ENCODE data around the gene TANGO6.
A peak's percentile ranks its signal among the peaks of the same experiment; 100 is the strongest.

The TANGO6 gene

GRCh38 chr16:68843482-68844210, at the start of gene TANGO6:
TANGO6 (plus strand) TSS chr16:68843531; CDS start chr16:68843618, 87 bp downstream.
- Histone ChIP-seq H3K9me3 (ENCODE audit: insufficient read depth, low read length) (no peaks in the 10 kb centered on the region), H3K36me3 (ENCODE audit: insufficient read depth, insufficient read length, low read length) (peaks cover 9% of the 10 kb centered on the region), H3K27me3 (ENCODE audit: insufficient read depth, insufficient read length) (no peaks in the 10 kb centered on the region), H3K4me3 (ENCODE audit: insufficient read length, low read depth) (peak within 1 kb of the TSS; percentile 91), H3K4me1 (ENCODE audit: insufficient read depth, insufficient read length) (no peaks in the 10 kb centered on the region), H3K9ac (ENCODE audit: insufficient read length, low read depth) (peak within 1 kb of the TSS; percentile 96)
- TF ChIP-seq YY1 (IDR thresholded peaks at IDR 0.05; ENCODE audit: insufficient read depth, insufficient read length) (peak; percentile 96), SUZ12 (IDR thresholded peaks at IDR 0.05; ENCODE audit: extremely low read depth, insufficient read depth, insufficient read length) (no peak)
- peak; percentile 87 for DNase-seq (ENCODE audit: low read depth, low spot score)

DNA sequence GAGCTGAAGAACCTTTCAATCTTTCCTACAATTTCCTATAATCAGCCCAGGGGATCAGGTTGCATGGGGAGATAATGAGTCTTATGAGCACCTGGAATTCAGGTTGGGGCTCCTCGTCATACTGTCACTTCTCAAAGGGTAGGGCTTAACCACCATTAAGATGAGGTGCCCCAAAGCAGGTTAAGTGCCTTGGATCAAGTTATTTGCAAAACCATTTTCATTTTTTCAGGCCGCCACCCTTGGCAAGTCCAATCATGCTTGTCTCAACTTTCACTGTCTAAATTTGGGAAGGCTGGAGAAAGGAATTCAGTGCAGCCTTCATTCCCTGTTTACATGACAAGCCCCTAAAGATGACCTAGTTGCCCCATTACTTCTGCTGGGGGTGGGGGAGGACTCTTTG, 44.9 kb upstream of the TANGO6 start:
- no peaks in the 10 kb centered on the region for H3K9me3 ChIP-seq (ENCODE audit: insufficient read depth, low read length)
- no peak for DNase-seq (ENCODE audit: low read depth, low spot score)

GRCh38 chr16:68800257-68800875, 43.0 kb upstream of the TANGO6 start:
- H3K9ac ChIP-seq (ENCODE audit: insufficient read length, low read depth), result no peak overlapping the region
- TF ChIP-seq SUZ12 (IDR thresholded peaks at IDR 0.05; ENCODE audit: extremely low read depth, insufficient read depth, insufficient read length) (no peak), ZNF274 (IDR thresholded peaks at IDR 0.05; ENCODE audit: low read depth, low read length) (no peak), YY1 (IDR thresholded peaks at IDR 0.05; ENCODE audit: insufficient read depth, insufficient read length) (no peak)
- no peaks in the 10 kb centered on the region for H3K4me1 ChIP-seq (ENCODE audit: insufficient read depth, insufficient read length)
- H3K27me3 ChIP-seq (ENCODE audit: insufficient read depth, insufficient read length), result no peaks in the 10 kb centered on the region
- no peak overlapping the region for H3K4me3 ChIP-seq (ENCODE audit: insufficient read length, low read depth)
- DNase-seq (ENCODE audit: low read depth, low spot score), result peak; percentile 84
- peaks cover 16% of the 10 kb centered on the region for H3K36me3 ChIP-seq (ENCODE audit: insufficient read depth, insufficient read length, low read length)
- H3K9me3 ChIP-seq (ENCODE audit: insufficient read depth, low read length), result no peaks in the 10 kb centered on the region

More for the DNA sequence above, 44.9 kb upstream of the TANGO6 start:
- H3K36me3 ChIP-seq (ENCODE audit: insufficient read depth, insufficient read length, low read length), result peaks cover 12% of the 10 kb centered on the region
- no peak overlapping the region for H3K9ac ChIP-seq (ENCODE audit: insufficient read length, low read depth)
- no peak for TF ChIP-seq YY1 (IDR thresholded peaks at IDR 0.05; ENCODE audit: insufficient read depth, insufficient read length)
- no peak for TF ChIP-seq SUZ12 (IDR thresholded peaks at IDR 0.05; ENCODE audit: extremely low read depth, insufficient read depth, insufficient read length)
- no peak for TF ChIP-seq ZNF274 (IDR thresholded peaks at IDR 0.05; ENCODE audit: low read depth, low read length)
- H3K27me3 ChIP-seq (ENCODE audit: insufficient read depth, insufficient read length), result no peaks in the 10 kb centered on the region
- peaks cover under 1% of the 10 kb centered on the region for H3K4me1 ChIP-seq (ENCODE audit: insufficient read depth, insufficient read length)
- no peak overlapping the region for H3K4me3 ChIP-seq (ENCODE audit: insufficient read length, low read depth)

DNA sequence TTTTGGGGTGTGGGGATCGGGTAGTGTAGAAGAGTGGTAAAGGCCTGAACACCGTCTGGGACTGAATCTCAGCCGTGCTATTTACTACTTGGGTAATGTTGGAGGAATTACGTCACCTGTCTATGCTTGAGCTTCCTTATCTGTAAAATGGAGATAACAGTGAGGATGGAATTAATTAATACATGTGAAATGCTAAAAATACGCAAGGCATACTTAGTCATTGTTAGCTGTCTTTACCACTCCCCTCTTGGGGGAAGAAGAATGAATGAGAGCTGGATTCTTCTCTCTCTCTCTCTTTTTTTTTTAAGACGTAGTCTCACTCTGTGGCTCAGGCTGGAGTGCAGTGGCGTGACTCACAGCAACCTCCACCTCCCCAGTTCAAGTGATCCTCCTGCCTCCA, 41.1 kb upstream of the TANGO6 start:
- no peaks in the 10 kb centered on the region for H3K4me1 ChIP-seq (ENCODE audit: insufficient read depth, insufficient read length)
- TF ChIP-seq YY1 (IDR thresholded peaks at IDR 0.05; ENCODE audit: insufficient read depth, insufficient read length), result no peak
- TF ChIP-seq ZNF274 (IDR thresholded peaks at IDR 0.05; ENCODE audit: low read depth, low read length), result no peak
- TF ChIP-seq SUZ12 (IDR thresholded peaks at IDR 0.05; ENCODE audit: extremely low read depth, insufficient read depth, insufficient read length), result no peak
- H3K9ac ChIP-seq (ENCODE audit: insufficient read length, low read depth), result no peak overlapping the region
- H3K9me3 ChIP-seq (ENCODE audit: insufficient read depth, low read length), result no peaks in the 10 kb centered on the region
- no peak for DNase-seq (ENCODE audit: low read depth, low spot score)
- no peak overlapping the region for H3K4me3 ChIP-seq (ENCODE audit: insufficient read length, low read depth)
- H3K36me3 ChIP-seq (ENCODE audit: insufficient read depth, insufficient read length, low read length), result peaks cover 16% of the 10 kb centered on the region
- no peaks in the 10 kb centered on the region for H3K27me3 ChIP-seq (ENCODE audit: insufficient read depth, insufficient read length)

- Histone ChIP-seq H3K4me1 (ENCODE audit: insufficient read depth, insufficient read length) (no peaks in the 10 kb centered on the region), H3K27me3 (ENCODE audit: insufficient read depth, insufficient read length) (no peaks in the 10 kb centered on the region), H3K4me3 (ENCODE audit: insufficient read length, low read depth) (no peak overlapping the region), H3K36me3 (ENCODE audit: insufficient read depth, insufficient read length, low read length) (peaks cover 46% of the 10 kb centered on the region), H3K9me3 (ENCODE audit: insufficient read depth, low read length) (peaks cover 6% of the 10 kb centered on the region; the same call in 1 of the 2 replicates), H3K9ac (ENCODE audit: insufficient read length, low read depth) (no peak overlapping the region)
- no peak for TF ChIP-seq SUZ12 (IDR thresholded peaks at IDR 0.05; ENCODE audit: extremely low read depth, insufficient read depth, insufficient read length)
- TF ChIP-seq ZNF274 (IDR thresholded peaks at IDR 0.05; ENCODE audit: low read depth, low read length), result no peak
- TF ChIP-seq YY1 (IDR thresholded peaks at IDR 0.05; ENCODE audit: insufficient read depth, insufficient read length), result no peak
- DNase-seq (ENCODE audit: low read depth, low spot score), result no peak
These were observed 36.9 kb upstream of the TANGO6 start for GRCh38 chr16:68806422-68806821.

DNA sequence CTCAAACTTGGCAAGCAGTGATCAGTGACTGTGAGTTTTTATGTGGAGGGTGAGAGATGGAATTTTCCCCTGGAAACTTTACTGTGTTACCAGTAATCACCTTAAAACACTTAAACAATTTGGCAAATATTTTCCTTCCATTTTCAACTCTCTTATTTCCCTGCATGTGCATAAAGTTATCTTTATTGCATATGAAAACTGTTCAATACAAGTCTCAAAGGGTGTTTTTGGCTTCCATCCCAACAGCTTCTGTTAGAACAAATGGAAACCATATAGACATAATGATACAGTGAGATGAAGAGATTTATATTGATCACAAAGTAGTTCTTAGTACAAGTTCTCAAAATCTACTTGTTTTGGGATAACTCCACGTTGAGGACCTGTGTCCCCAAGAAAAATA, 36.4 kb upstream of the TANGO6 start:
- no peak for DNase-seq (ENCODE audit: low read depth, low spot score)
- Histone ChIP-seq H3K9me3 (ENCODE audit: insufficient read depth, low read length) (peaks cover 6% of the 10 kb centered on the region; the same call in 1 of the 2 replicates), H3K4me3 (ENCODE audit: insufficient read length, low read depth) (no peak overlapping the region), H3K4me1 (ENCODE audit: insufficient read depth, insufficient read length) (no peaks in the 10 kb centered on the region), H3K36me3 (ENCODE audit: insufficient read depth, insufficient read length, low read length) (peaks cover 49% of the 10 kb centered on the region), H3K9ac (ENCODE audit: insufficient read length, low read depth) (no peak overlapping the region), H3K27me3 (ENCODE audit: insufficient read depth, insufficient read length) (no peaks in the 10 kb centered on the region)
- no peak for TF ChIP-seq YY1 (IDR thresholded peaks at IDR 0.05; ENCODE audit: insufficient read depth, insufficient read length)
- TF ChIP-seq ZNF274 (IDR thresholded peaks at IDR 0.05; ENCODE audit: low read depth, low read length), result no peak
- no peak for TF ChIP-seq SUZ12 (IDR thresholded peaks at IDR 0.05; ENCODE audit: extremely low read depth, insufficient read depth, insufficient read length)

DNA sequence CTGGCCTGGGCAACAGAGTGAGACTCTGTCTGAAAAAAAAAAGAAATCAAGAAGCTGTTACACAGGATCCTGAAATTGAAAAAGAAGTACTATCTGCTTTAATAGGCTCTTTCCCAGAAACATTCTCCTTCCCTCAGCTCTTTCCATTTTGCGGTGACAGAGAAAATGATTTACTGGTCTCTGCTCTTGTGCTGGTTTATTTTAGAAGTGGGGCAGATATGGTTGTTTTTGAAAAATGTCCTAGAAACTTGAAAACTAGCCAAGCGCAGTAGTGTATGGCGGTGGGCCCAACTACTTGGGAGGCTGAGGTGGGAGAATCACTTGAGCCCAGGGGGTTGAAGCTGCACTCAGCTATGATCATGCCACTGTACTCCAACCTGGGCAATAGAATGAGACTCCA, 28.8 kb upstream of the TANGO6 start:
- Histone ChIP-seq H3K4me1 (ENCODE audit: insufficient read depth, insufficient read length) (no peaks in the 10 kb centered on the region), H3K36me3 (ENCODE audit: insufficient read depth, insufficient read length, low read length) (peaks cover 67% of the 10 kb centered on the region), H3K27me3 (ENCODE audit: insufficient read depth, insufficient read length) (no peaks in the 10 kb centered on the region), H3K4me3 (ENCODE audit: insufficient read length, low read depth) (no peak overlapping the region), H3K9me3 (ENCODE audit: insufficient read depth, low read length) (no peaks in the 10 kb centered on the region), H3K9ac (ENCODE audit: insufficient read length, low read depth) (no peak overlapping the region)
- no peak for TF ChIP-seq YY1 (IDR thresholded peaks at IDR 0.05; ENCODE audit: insufficient read depth, insufficient read length)
- no peak for TF ChIP-seq ZNF274 (IDR thresholded peaks at IDR 0.05; ENCODE audit: low read depth, low read length)
- TF ChIP-seq SUZ12 (IDR thresholded peaks at IDR 0.05; ENCODE audit: extremely low read depth, insufficient read depth, insufficient read length), result no peak
- no peak for DNase-seq (ENCODE audit: low read depth, low spot score)

Measured in NT2/D1 (cell line).